Measurements from ENCODE around the gene HMCN1. TPM values are rescaled to one million over a fixed set of nuclear protein-coding genes. Genes with fewer than 3 reads are reported as not detected.

The HMCN1 gene
- total and polyA plus RNA-seq, 2 experiments from 2014 or later = 1.6 to 8.7 TPM

DNA sequence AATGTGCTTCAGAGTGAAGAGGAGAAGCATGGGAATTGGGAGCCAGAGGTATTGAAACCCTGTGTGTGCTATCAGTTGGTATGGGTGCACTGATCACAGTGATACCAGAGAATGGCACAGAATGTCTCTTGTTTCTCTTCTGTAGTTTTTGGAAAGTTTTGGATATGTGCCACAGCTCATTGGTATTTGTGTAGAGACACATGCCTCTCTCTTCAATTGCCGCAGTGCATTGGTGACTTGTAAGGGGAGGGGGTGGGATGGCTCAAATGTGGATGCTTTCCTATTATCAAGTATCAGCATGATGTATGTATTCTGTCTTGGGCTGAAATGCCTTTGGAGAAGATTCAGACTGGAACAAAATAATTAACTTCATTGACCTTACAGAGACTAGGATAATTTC lies 101.0 kb downstream of the HMCN1 start (continued):
- TF ChIP-seq, protein P1, sequence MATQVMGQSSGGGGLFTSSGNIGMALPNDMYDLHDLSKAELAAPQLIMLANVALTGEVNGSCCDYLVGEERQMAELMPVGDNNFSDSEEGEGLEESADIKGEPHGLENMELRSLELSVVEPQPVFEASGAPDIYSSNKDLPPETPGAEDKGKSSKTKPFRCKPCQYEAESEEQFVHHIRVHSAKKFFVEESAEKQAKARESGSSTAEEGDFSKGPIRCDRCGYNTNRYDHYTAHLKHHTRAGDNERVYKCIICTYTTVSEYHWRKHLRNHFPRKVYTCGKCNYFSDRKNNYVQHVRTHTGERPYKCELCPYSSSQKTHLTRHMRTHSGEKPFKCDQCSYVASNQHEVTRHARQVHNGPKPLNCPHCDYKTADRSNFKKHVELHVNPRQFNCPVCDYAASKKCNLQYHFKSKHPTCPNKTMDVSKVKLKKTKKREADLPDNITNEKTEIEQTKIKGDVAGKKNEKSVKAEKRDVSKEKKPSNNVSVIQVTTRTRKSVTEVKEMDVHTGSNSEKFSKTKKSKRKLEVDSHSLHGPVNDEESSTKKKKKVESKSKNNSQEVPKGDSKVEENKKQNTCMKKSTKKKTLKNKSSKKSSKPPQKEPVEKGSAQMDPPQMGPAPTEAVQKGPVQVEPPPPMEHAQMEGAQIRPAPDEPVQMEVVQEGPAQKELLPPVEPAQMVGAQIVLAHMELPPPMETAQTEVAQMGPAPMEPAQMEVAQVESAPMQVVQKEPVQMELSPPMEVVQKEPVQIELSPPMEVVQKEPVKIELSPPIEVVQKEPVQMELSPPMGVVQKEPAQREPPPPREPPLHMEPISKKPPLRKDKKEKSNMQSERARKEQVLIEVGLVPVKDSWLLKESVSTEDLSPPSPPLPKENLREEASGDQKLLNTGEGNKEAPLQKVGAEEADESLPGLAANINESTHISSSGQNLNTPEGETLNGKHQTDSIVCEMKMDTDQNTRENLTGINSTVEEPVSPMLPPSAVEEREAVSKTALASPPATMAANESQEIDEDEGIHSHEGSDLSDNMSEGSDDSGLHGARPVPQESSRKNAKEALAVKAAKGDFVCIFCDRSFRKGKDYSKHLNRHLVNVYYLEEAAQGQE (IDR thresholded peaks at IDR 0.05; ENCODE audit: unreplicated experiment) = no peak
- TF ChIP-seq ETS1 (IDR thresholded peaks at IDR 0.05) = no peak
- no peak for TF ChIP-seq POLR2AphosphoS5 (IDR thresholded peaks at IDR 0.05; ENCODE audit: low read depth)
- TF ChIP-seq, protein P2, sequence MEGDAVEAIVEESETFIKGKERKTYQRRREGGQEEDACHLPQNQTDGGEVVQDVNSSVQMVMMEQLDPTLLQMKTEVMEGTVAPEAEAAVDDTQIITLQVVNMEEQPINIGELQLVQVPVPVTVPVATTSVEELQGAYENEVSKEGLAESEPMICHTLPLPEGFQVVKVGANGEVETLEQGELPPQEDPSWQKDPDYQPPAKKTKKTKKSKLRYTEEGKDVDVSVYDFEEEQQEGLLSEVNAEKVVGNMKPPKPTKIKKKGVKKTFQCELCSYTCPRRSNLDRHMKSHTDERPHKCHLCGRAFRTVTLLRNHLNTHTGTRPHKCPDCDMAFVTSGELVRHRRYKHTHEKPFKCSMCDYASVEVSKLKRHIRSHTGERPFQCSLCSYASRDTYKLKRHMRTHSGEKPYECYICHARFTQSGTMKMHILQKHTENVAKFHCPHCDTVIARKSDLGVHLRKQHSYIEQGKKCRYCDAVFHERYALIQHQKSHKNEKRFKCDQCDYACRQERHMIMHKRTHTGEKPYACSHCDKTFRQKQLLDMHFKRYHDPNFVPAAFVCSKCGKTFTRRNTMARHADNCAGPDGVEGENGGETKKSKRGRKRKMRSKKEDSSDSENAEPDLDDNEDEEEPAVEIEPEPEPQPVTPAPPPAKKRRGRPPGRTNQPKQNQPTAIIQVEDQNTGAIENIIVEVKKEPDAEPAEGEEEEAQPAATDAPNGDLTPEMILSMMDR (conservative IDR thresholded peaks at IDR 0.05; ENCODE audit: low read depth in 2 of 2) = no peak
- no peak for TF ChIP-seq NANOG (IDR thresholded peaks at IDR 0.05; ENCODE audit: borderline replicate concordance)
- no peak for TF ChIP-seq ZNF114 (CRISPR knock-in tag; IDR thresholded peaks at IDR 0.05)
- TF ChIP-seq STAT1 (IDR thresholded peaks at IDR 0.05; ENCODE audit: unreplicated experiment) = no peak
- no peak for TF ChIP-seq ZNF331 (CRISPR knock-in tag; IDR thresholded peaks at IDR 0.05; ENCODE audit: low read depth)

DNA sequence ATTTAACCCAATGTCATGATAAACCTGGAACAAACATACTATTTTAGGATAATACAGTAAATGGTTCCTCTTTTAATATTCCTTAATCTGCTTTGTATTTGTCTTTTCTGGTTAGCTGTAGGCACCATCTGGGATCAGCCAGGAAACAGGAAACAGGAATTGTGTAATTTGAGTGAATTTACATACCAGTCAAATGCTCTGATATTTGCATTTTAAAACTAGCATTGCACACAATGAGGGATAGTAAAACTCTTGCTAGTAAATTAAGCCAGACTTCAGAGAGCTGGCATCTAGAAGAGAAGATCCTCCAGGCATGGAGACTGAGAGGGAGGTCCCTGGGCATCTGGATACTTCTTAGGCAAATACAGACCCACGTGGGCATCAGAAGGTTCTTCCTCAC lies 103.5 kb downstream of the HMCN1 start:
- no peaks in the 10 kb centered on the region for H3K27me3 Mint-ChIP-seq (ENCODE audit: insufficient read depth, low read depth, poor library complexity)
- Histone ChIP-seq H3K27ac (ENCODE audit: low read depth) (no peak overlapping the region), H3K4me3 (no peak overlapping the region), H3F3A (replicated peaks; ENCODE audit: low read depth) (no peaks in the 10 kb centered on the region), H3K9me2 (ENCODE audit: insufficient read depth) (no peaks in the 10 kb centered on the region), H3K27me3 (ENCODE audit: insufficient read depth) (no peaks in the 10 kb centered on the region), H4K20me1 (replicated peaks; ENCODE audit: insufficient read depth) (no peaks in the 10 kb centered on the region), H2AFZ (no peak overlapping the region), H3K36me3 (ENCODE audit: insufficient read depth) (no peaks in the 10 kb centered on the region), H3K79me2 (replicated peaks; ENCODE audit: insufficient read depth) (no peaks in the 10 kb centered on the region), H3K4me2 (0 out of 2 replicates have a peak overlapping the region, but pooled peaks have one; percentile 29), H3K4me1 (ENCODE audit: insufficient read depth) (peaks cover under 1% of the 10 kb centered on the region; the same call in 1 of the 2 replicates)
- H3K4me3 Mint-ChIP-seq = no peak overlapping the region
- H3K27ac Mint-ChIP-seq = no peak overlapping the region
- no peak for TF ChIP-seq POLR2AphosphoS5 (IDR thresholded peaks at IDR 0.05; ENCODE audit: low read depth)
- TF ChIP-seq, protein P3, sequence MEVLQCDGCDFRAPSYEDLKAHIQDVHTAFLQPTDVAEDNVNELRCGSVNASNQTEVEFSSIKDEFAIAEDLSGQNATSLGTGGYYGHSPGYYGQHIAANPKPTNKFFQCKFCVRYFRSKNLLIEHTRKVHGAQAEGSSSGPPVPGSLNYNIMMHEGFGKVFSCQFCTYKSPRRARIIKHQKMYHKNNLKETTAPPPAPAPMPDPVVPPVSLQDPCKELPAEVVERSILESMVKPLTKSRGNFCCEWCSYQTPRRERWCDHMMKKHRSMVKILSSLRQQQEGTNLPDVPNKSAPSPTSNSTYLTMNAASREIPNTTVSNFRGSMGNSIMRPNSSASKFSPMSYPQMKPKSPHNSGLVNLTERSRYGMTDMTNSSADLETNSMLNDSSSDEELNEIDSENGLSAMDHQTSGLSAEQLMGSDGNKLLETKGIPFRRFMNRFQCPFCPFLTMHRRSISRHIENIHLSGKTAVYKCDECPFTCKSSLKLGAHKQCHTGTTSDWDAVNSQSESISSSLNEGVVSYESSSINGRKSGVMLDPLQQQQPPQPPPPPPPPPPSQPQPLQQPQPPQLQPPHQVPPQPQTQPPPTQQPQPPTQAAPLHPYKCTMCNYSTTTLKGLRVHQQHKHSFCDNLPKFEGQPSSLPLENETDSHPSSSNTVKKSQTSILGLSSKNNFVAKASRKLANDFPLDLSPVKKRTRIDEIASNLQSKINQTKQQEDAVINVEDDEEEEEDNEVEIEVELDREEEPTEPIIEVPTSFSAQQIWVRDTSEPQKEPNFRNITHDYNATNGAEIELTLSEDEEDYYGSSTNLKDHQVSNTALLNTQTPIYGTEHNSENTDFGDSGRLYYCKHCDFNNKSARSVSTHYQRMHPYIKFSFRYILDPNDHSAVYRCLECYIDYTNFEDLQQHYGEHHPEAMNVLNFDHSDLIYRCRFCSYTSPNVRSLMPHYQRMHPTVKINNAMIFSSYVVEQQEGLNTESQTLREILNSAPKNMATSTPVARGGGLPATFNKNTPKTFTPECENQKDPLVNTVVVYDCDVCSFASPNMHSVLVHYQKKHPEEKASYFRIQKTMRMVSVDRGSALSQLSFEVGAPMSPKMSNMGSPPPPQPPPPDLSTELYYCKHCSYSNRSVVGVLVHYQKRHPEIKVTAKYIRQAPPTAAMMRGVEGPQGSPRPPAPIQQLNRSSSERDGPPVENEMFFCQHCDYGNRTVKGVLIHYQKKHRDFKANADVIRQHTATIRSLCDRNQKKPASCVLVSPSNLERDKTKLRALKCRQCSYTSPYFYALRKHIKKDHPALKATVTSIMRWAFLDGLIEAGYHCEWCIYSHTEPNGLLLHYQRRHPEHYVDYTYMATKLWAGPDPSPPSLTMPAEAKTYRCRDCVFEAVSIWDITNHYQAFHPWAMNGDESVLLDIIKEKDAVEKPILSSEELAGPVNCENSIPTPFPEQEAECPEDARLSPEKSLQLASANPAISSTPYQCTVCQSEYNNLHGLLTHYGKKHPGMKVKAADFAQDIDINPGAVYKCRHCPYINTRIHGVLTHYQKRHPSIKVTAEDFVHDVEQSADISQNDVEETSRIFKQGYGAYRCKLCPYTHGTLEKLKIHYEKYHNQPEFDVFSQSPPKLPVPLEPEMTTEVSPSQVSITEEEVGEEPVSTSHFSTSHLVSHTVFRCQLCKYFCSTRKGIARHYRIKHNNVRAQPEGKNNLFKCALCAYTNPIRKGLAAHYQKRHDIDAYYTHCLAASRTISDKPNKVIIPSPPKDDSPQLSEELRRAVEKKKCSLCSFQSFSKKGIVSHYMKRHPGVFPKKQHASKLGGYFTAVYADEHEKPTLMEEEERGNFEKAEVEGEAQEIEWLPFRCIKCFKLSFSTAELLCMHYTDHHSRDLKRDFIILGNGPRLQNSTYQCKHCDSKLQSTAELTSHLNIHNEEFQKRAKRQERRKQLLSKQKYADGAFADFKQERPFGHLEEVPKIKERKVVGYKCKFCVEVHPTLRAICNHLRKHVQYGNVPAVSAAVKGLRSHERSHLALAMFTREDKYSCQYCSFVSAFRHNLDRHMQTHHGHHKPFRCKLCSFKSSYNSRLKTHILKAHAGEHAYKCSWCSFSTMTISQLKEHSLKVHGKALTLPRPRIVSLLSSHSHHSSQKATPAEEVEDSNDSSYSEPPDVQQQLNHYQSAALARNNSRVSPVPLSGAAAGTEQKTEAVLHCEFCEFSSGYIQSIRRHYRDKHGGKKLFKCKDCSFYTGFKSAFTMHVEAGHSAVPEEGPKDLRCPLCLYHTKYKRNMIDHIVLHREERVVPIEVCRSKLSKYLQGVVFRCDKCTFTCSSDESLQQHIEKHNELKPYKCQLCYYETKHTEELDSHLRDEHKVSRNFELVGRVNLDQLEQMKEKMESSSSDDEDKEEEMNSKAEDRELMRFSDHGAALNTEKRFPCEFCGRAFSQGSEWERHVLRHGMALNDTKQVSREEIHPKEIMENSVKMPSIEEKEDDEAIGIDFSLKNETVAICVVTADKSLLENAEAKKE (CRISPR knock-in tag; IDR thresholded peaks at IDR 0.05) = no peak
- ATAC-seq (no peak), DNase-seq (ENCODE audit: low spot score) (no peak)
- peaks cover 15% of the 10 kb centered on the region; the same call in 2 of the 3 replicates for H3K4me1 Mint-ChIP-seq
- H3K9me3 Mint-ChIP-seq = no peaks in the 10 kb centered on the region
- no peaks in the 10 kb centered on the region; the same call in 2 of the 3 replicates for H3K36me3 Mint-ChIP-seq (ENCODE audit: low read depth)
